ENCODE data around the gene IRF2BP2.
A peak's percentile ranks its signal among the peaks of the same experiment; 100 is the strongest.

Gene IRF2BP2

GRCh38 chr1:234614081-234614489 is 4.1 kb upstream of the IRF2BP2 start:
- DNase-seq (ENCODE audit: low read depth in 2 of 2, low spot score in 1 of 2) = no peak

GRCh38 chr1:234613128-234613875 is 3.3 kb upstream of the IRF2BP2 start:
- no peak for DNase-seq (ENCODE audit: low read depth in 2 of 2, low spot score in 1 of 2)

GRCh38 chr1:234612352-234613127 is 2.6 kb upstream of the IRF2BP2 start:
- peak in 1 of 2 donors; percentile 41 for DNase-seq (ENCODE audit: low read depth in 2 of 2, low spot score in 1 of 2)

GRCh38 chr1:234611847-234612351 is 1.9 kb upstream of the IRF2BP2 start:
- no peak for DNase-seq (ENCODE audit: low read depth in 2 of 2, low spot score in 1 of 2)

- no peak for DNase-seq (ENCODE audit: low read depth in 2 of 2, low spot score in 1 of 2)
These were observed 1.4 kb upstream of the IRF2BP2 start for GRCh38 chr1:234611225-234611846.

- peak in 1 of 2 donors; percentile 75 for DNase-seq (ENCODE audit: low read depth in 2 of 2, low spot score in 1 of 2)
These were observed 767 bp upstream of the IRF2BP2 start for GRCh38 chr1:234610666-234611224.

GRCh38 chr1:234609691-234610042 is 311 bp downstream of the IRF2BP2 start:
- no peak for DNase-seq (ENCODE audit: low read depth in 2 of 2, low spot score in 1 of 2)

GRCh38 chr1:234608911-234609690 is 877 bp downstream of the IRF2BP2 start:
- no peak for DNase-seq (ENCODE audit: low read depth in 2 of 2, low spot score in 1 of 2)

GRCh38 chr1:234608025-234608910 is 1.7 kb downstream of the IRF2BP2 start:
- DNase-seq (ENCODE audit: low read depth in 2 of 2, low spot score in 1 of 2) = peak in 1 of 2 donors; percentile 60

GRCh38 chr1:234607109-234608024 is 2.6 kb downstream of the IRF2BP2 start:
- DNase-seq (ENCODE audit: low read depth in 2 of 2, low spot score in 1 of 2) = no peak

GRCh38 chr1:234606784-234607108 is 3.2 kb downstream of the IRF2BP2 start:
- no peak for DNase-seq (ENCODE audit: low read depth in 2 of 2, low spot score in 1 of 2)

- no peak for DNase-seq (ENCODE audit: low read depth in 2 of 2, low spot score in 1 of 2)
These were observed 3.8 kb downstream of the IRF2BP2 start for GRCh38 chr1:234605983-234606783.

GRCh38 chr1:234605399-234605982 is 4.5 kb downstream of the IRF2BP2 start:
- DNase-seq (ENCODE audit: low read depth in 2 of 2, low spot score in 1 of 2) = no peak

- DNase-seq (ENCODE audit: low read depth in 2 of 2, low spot score in 1 of 2) = no peak
These were observed 5.2 kb downstream of the IRF2BP2 start for GRCh38 chr1:234604495-234605398.

GRCh38 chr1:234603221-234604204 is 6.5 kb downstream of the IRF2BP2 start:
- no peak for DNase-seq (ENCODE audit: low read depth in 2 of 2, low spot score in 1 of 2)
